ENCODE results near the gene TBX19.

TBX19 gene

GRCh38 chr1:168280296-168280927, at the start of gene TBX19:
Gene TBX19, plus strand, starts transcription at chr1:168280877. Its CDS starts 214 bp downstream, at chr1:168281091.
- DNase-seq, result no peak

- DNase-seq, result peak; percentile 52
Observed at GRCh38 chr1:168234846-168235547, 45.7 kb upstream of the TBX19 start.

GRCh38 chr1:168235548-168235885, 45.2 kb upstream of the TBX19 start:
- DNase-seq, result no peak

DNA sequence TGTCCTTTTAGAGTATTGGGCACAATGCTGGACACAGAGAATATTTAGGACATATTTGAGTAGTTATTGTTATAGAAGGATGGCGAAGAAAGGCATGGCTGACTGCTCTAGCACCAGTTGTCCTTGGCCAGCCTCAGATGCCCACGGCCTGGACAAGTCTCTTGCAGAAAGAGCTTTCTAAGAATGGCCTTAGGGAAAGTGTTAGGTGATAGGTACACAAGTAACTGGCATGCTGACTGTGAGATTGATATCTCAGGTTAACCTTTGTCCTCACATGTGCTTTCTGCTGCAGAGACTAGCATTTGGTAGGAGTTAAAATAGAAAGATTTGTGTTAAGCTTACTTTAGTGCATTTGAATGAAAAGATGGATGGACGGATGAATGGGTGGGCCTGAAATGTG, 44.7 kb upstream of the TBX19 start:
- DNase-seq, result no peak

GRCh38 chr1:168236836-168237611, 43.7 kb upstream of the TBX19 start:
- no peak for DNase-seq

- no peak for DNase-seq
Observed at GRCh38 chr1:168243198-168243597, 37.5 kb upstream of the TBX19 start.

DNA sequence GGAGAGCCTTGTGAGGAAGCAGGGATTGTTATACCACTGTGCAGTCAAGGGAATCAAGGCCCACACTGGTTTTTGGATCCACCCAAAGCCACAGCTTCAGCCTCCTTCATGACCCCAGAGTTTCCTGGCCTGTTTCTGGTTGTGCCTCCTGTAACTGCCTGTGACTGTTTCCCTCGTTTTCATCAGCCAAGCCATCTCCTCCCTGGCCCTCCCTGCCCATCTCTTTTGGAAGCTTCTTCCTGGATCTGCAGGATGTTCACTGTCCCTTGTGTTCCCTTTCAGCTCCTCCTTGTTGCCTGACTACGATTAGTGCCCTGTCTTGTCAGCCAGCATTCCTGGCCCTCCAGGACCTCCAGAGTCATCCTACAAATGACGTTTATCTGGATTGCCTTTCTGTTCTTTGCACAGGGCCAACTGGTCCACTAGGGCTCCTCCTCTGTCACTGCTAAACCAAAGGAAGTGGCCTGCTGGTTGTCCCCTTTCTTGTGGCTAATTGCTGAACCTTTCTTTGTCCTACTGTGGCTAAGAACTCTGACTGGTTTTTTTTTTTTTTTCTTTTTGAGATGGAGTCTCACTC, 37.0 kb upstream of the TBX19 start:
- no peak for DNase-seq

DNA sequence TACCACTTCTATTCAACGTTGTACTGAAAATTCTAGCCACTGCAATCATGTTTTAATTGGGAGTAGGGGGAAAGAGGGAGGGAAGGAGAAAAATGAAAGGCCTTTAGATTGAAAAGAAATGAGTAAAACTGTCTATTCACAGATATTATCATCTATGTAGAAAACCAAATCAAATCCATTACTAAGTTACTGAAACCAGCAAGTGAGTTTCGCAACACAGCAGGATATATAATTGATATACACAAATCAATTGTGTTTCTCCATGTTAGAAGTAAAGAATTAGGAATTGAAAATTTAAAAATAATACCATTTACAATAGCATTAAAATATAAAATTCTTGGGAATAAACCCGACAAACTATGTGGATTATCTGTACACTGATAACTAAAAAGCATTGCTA, 35.6 kb upstream of the TBX19 start:
- no peak for DNase-seq

DNA sequence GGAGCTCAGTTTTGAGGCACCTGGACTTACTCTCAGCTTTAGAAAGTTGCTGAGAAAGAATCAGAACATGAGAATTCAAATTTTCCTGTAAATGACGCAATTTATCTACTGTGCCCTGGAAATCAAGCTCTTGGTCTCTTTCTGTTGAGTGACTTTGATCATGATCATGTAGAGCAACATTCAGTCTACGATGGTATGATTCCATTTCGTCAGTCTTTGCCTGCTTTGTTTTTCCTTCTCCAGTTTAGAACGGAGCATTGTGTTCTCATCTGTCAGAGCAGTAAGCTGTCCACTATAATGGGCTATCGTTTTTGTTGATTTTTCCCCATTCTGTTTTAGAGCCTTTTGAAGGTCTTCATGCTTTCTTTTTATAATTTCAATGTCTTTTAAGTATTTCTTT, 34.2 kb upstream of the TBX19 start:
- DNase-seq, result no peak

DNA sequence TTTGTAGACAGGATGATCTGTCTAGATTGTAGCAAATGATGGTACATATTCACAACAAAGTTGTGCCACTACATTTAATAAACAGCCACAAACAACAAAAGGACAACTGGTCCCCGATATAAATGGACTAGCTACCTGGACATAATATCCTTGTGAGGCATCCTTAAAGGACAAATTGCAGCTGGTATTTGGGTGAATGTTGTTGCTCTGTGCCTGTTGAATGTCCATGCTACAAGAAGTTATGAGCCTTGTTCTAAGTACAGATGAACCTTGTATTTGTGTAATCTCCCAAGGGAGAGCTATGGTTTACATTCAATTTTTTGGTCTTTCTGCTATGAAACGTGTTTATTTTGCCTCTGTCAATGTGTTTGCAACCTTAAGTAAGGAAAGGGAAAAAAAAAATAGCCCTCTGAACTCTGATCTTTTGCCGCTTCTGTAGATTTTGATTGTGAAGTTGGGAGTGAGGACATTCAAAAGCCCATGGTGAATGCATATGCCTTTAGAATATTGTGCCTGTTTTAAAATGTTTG, 28.4 kb upstream of the TBX19 start:
- DNase-seq, result no peak

DNA sequence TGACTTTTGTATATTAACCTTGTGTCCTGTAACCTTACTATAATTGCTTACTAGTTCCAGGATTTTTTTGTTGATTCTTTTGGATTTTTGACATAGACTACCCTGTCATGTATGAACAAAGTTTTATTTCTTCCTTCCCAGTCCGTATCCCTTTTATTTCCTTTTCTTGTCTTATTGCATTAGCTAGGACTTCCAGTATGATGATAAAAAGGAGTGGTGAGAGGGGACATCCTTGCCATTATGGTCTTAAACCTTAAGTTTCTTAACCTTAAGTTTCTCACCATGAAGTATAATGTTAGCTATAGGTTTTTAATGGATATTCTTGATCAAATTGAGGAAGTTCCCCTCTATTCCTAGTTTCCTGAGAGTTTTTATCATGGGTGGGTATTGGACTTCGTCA, 24.5 kb upstream of the TBX19 start:
- no peak for DNase-seq

GRCh38 chr1:168257397-168257796, 23.3 kb upstream of the TBX19 start:
- DNase-seq, result no peak

DNA sequence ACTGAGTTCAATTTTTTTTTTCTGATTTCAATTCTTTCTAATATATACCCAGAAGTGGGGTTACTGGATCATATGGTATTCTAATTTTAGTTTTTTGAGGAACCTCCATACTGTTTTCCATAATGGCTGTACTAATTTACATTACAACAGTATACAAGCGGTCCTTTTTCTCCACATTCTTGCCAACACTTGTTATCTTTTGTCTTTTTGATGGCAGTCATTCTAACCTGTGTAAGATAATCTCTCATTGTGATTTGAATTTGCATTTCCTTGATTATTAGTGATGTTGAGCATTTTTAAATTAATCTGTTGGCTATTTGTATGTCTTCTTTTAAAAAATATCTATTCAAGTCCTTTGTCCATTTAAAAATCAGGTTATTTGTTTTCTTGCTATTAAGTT, 21.1 kb upstream of the TBX19 start:
- DNase-seq, result no peak

DNA sequence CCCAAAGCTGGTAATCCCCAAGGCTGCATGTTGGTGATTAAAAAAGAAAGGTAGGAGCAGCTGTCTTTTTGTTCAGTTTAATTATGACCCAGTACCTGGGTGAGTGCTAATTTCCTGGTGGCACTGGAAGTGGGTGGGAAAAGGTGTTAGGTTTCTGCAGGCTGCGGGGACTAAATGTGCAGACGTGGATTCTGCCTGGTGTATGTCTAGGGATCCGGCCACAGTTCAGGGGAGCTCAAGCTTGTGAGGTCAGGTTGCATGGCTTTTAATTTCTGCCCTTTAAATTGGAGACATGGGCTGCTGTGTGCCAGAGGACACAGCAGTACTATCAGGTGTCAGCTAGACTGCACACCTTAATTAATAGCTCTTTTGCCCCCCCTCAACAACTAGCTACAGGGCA, 20.3 kb upstream of the TBX19 start:
- DNase-seq, result no peak

DNA sequence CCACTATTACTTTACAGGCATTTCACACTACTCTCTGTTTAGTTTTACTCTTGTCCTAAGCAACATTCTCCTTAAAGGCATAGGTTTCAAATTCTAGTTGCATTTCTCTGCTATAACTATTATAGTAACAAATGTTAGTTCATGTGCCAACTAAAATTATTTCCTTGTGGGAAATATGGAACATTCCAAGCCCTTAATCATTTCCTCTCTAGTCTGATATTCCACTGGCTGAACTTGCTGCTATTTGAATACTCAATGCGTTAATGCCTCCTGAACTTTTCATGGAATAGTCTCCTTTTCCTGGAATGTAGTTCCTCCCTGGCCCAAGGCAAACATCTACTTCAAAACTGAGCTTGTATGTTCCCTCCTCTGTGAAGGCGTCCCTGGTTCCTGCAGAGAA, 19.3 kb upstream of the TBX19 start:
- no peak for DNase-seq

- DNase-seq, result no peak
Observed at GRCh38 chr1:168263130-168263529, 17.5 kb upstream of the TBX19 start.

GRCh38 chr1:168264296-168264695, 16.4 kb upstream of the TBX19 start:
- DNase-seq, result no peak

- no peak for DNase-seq
Observed at GRCh38 chr1:168265596-168265995, 15.1 kb upstream of the TBX19 start.

DNA sequence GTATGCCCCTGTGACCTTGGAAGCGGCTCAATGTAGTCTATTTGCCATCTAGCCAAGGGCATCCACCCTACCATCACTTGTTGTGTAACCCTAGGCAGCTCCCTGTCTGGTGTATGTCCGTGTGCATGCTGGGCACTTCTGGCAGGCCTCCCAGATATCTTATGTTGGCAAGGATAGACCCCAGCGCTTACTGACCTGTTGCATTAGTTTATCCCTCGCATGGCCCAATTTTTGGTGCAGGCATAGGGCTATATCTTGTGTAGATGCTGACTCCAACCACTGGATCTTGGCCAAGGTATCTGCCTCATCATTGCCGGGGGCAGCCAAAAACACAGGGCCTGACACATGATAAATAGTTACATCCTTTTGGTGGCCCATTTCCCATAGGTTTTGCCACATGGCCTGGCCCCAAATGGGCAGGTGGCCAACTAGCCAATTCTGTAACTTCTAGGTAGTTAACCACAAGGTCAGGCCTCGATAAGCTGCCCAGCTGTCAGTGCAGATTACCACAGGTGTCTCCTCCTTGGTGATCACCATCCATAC, 14.0 kb upstream of the TBX19 start:
- DNase-seq, result no peak

GRCh38 chr1:168271636-168272035, 9.0 kb upstream of the TBX19 start:
- DNase-seq, result no peak

- DNase-seq, result no peak
Observed at GRCh38 chr1:168273575-168273974, 7.1 kb upstream of the TBX19 start.

GRCh38 chr1:168279253-168279652, 1.4 kb upstream of the TBX19 start:
- peak; percentile 11 for DNase-seq

DNA sequence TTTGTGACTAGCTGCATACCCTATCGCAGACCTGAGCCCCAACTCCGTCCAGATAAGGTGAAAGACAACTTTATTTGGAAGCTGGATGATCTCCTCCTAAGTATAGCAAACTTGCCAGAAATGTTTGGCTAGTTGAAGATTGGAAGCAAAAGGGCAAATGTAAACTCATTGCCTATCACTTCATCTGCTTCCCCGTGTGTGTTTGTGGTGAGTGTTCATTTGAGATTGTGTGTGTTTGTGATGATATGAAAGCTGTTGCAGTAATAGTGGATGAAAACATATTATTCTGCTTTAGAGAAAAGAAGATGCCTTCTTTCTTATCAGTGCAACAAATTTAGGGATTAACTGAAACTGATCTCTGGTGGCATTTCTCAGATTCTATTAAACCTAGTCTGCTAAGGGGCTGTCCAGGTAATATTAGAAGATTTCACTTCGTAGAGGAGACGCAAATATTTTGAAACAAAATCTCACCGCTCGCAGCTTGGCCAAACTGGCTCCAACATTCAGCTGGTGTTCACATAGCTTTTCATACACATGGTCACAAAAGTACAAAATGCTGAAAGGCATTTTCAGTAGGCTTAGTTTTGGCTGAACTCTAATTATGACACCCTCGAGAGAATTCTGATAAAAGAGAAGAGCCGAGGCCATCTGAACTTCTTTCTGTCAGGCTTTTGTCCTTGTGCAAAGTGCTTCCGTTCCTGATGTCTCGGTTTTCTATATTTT, 1.1 kb downstream of the TBX19 start:
- DNase-seq, result no peak
